SK-N-DZ (cell line): Measurements from ENCODE around the gene SPATA16.
A peak's percentile ranks its signal among the peaks of the same experiment; 100 is the strongest.
"Not testable (repeated sequence)": the region's sequence is repeated elsewhere in the genome, so short reads cannot be mapped to it uniquely, and the experiment has no call there.

Experiments used
- DNase-seq: peaks from one replicate; pipeline ENCODE4 v3.0.0-alpha.2; 2015; ENCODE audit warnings: low spot score

The SPATA16 gene

GRCh38 chr3:172885704-172886103, 255.3 kb downstream of the SPATA16 start:
- no peak for DNase-seq

- no peak for DNase-seq
These were observed 258.5 kb downstream of the SPATA16 start for GRCh38 chr3:172882563-172882962.

- DNase-seq, result not testable (repeated sequence)
These were observed 261.7 kb downstream of the SPATA16 start for GRCh38 chr3:172879381-172879780.

DNA sequence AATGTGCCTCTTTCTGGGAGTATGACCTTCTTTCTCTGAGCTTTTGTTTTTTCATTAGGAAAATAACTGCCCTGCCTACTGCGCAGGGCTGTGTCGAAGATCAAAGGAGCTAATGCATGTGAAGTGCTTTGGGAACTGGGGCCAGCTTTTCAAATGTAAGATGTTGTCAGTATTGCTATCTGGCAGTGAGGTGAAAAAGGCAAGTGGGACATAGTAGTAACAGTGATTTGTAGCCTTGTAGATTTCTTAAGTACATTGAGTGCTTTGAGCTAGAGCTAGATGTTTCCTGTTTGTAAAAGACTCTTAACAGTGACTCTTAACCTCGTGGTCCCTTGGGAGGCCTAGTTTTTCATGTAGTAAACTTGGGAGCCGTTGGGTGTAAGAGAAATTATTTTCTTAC, 264.0 kb downstream of the SPATA16 start:
- peak; percentile 45 for DNase-seq

DNA sequence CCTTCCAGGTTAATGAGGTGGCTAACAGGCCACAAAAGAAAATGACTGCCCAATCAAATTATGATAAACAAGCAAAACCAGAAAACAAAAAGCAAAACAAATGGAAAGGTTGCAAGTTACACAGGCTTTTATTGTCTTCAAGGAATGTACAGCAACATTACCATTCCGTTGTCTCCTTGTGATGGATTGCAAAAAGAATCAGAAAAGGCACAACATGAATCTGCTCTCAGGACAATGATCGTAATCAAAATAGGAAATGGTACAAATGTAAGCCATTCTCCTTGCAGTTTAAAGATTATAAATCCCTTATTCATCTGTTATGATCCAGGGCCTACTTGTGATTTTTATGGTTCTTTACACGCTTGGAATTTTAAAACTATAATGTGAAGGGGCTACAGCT, 264.7 kb downstream of the SPATA16 start:
- DNase-seq, result peak; percentile 52

GRCh38 chr3:172875039-172875438, 266.0 kb downstream of the SPATA16 start:
- no peak for DNase-seq

- DNase-seq, result no peak
These were observed 271.1 kb downstream of the SPATA16 start for GRCh38 chr3:172869784-172870518.

- no peak for DNase-seq
These were observed 271.7 kb downstream of the SPATA16 start for GRCh38 chr3:172869368-172869771.

- DNase-seq, result no peak
These were observed 272.3 kb downstream of the SPATA16 start for GRCh38 chr3:172868582-172869200.

GRCh38 chr3:172866726-172867350, 274.2 kb downstream of the SPATA16 start:
- DNase-seq, result not testable (repeated sequence)

GRCh38 chr3:172859041-172859440, 282.0 kb downstream of the SPATA16 start:
- no peak for DNase-seq

GRCh38 chr3:172856795-172857742, 284.0 kb downstream of the SPATA16 start:
- DNase-seq, result no peak

- DNase-seq, result no peak
These were observed 286.0 kb downstream of the SPATA16 start for GRCh38 chr3:172855037-172855436.

DNA sequence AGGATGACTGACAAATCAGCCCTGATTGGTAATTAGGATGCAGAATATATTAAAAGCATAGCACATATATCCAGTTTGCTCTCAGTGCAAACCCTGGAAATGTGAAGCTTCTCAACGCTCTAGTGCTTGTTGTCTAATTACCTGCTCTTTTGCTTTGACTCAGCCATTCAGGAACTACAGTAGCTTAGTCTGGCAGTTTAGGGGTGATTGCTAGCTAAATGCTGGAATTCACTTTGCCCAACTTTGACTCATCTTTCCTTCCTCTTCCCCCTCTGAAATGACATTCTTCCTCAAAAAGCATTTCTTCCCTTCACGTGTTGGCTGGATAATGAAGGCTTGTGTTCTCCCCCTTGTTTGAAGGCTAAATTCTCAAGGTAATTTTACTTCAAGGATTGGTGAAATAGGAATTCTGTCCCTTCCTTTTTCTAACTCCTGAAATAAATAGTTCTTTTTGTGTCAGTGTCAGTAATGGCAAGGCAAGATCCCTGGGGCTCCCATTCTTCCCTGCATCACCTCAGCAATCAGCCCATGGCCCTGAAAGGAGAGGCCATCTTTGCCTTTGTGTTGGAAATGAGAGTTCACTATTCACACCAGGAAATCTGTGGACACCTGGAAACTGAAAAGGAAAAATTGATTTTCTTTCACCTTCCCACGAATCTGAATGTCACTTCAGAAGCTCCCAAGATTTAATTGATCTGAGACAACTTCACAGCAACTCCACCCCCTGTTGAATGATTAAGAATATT, 286.9 kb downstream of the SPATA16 start:
- no peak for DNase-seq

DNA sequence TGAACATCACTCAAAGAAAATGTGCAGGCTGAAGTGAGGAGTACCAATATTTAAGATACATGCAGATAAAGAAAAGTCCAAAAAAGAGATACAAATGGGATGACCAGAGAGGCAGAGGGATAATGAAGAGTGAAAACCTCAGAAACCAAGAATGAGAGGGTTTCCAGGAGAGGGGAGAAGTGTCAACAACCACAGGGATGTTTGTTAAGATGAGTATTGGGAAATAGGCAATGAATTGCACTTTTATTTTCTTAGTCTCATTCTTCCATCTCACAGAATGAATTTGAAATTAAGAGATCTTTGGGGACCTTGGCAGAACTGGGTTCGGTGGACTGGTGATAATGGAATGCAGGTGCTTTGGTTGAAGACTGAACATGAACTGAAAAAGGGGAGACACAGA, 288.0 kb downstream of the SPATA16 start:
- no peak for DNase-seq

DNA sequence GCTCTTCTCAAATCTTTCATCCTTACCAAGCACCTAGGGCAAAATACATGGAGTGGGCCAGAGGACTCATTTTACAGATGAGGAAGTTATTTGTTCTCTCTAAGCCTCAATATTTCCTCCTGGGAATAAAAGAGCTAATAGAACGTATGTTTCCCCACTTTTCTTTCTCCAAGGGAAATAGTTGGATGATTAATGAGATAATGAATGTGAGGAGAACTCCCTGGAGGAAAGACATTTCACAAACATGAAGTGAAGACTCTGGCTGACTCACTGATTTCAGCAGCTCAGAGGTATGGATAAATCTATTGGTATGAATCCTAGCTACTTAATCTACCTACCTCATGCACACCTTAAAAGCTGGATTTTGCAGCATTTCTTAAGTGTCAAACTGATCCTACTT, 292.1 kb downstream of the SPATA16 start:
- DNase-seq, result no peak

- no peak for DNase-seq
These were observed 293.7 kb downstream of the SPATA16 start for GRCh38 chr3:172847292-172847691.

- DNase-seq, result peak; percentile 72
These were observed 294.3 kb downstream of the SPATA16 start for GRCh38 chr3:172846706-172847105.

- DNase-seq, result peak; percentile 61
These were observed 294.9 kb downstream of the SPATA16 start for GRCh38 chr3:172846103-172846561.

DNA sequence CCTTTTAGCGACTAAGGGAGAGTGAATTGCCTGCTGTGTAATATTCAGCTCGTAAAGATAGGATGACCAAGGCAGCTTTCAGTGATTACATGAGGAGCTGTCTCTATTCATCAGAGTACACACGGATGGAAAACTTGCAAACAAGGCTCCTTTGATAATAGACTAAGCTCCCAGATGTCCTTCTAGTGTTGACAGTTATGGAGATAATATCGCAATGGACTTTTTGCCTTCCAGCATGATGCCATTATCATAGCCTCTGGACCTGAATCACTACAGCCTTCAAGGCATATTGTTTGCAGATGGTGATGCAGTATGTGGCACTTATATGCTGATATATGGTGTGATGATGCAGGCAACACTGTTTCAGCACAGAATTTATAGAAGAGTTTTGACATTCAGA, 296.6 kb downstream of the SPATA16 start:
- peak; percentile 96 for DNase-seq

DNA sequence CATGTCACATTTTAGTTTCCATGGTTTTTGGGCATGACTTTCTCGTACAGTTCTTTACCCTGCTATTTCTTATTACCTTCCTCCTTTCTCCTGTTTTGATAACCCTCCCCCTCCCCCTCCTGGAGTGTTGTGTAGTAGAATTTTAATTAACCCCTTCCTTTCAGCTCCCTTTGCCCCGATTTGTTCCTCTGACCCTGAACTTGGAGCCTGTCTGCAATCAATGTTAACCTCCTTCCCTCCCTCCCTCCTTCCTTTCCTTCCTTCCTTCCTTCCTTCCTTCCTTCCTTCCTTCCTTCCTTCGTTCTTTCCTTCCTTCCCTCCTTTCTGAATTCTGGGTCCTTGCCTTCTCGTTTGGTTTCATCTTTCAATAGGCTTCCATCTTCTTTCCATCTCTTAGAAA, 300.1 kb downstream of the SPATA16 start:
- no peak for DNase-seq
